HG02642 (cell line): Measurements from ENCODE around the gene LIME1.

Experiments
- ATAC-seq: cut with Tn5 transposase; IDR thresholded peaks from one replicate; pipeline ENCODE4 v1.9.1; 2021; ENCODE audit warnings: mild to moderate bottlenecking; ENCODE audit not compliant: unreplicated experiment, poor library complexity

The LIME1 gene, protein sequence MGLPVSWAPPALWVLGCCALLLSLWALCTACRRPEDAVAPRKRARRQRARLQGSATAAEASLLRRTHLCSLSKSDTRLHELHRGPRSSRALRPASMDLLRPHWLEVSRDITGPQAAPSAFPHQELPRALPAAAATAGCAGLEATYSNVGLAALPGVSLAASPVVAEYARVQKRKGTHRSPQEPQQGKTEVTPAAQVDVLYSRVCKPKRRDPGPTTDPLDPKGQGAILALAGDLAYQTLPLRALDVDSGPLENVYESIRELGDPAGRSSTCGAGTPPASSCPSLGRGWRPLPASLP

DNA sequence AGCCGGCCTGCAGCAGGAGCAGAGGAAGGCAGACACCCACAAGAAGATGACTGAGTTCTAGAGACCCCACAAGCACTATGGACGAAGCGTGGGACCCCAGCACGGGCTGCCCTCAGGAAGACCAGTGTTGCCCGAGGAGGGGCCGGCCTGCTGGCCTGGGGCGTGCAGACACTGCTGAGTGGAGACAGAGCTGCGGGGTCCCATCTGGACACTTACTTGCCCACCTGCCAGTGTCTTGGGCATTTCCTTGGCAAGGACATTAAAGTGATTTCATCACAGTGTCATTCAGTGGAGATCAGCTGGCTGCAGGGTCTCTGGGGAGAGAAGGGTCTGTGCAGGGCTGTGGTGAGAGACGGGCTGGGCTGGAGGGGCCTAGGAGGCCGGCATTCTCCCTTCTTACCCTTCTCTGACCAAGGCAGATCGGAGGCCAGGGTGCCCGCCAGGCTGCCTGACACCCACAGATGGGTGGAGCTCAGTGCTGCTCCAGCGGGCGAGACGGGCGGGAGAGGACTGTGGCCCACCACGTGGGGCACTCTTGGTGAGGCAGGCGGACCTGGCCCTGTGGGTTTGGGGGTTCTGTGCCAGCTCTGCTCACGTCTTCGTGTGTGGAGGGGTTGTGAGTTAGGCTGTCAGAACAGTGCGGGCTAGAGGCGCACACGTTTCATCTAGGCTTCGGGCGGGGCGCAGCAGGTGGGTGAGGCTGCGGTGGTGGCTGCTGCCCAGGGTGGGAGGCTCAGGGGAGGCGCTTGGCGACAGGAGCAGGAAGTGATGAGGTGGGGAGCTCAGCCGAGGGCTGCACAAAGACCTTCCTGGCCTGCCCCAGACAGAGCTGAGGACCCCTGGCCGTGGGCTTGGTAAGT lies at the start of gene LIME1:
LIME1 (plus strand) TSS at position 806 of the 860 bp plus-strand sequence. CDS start 886 bp downstream, outside the sequence.
- no peak for ATAC-seq

DNA sequence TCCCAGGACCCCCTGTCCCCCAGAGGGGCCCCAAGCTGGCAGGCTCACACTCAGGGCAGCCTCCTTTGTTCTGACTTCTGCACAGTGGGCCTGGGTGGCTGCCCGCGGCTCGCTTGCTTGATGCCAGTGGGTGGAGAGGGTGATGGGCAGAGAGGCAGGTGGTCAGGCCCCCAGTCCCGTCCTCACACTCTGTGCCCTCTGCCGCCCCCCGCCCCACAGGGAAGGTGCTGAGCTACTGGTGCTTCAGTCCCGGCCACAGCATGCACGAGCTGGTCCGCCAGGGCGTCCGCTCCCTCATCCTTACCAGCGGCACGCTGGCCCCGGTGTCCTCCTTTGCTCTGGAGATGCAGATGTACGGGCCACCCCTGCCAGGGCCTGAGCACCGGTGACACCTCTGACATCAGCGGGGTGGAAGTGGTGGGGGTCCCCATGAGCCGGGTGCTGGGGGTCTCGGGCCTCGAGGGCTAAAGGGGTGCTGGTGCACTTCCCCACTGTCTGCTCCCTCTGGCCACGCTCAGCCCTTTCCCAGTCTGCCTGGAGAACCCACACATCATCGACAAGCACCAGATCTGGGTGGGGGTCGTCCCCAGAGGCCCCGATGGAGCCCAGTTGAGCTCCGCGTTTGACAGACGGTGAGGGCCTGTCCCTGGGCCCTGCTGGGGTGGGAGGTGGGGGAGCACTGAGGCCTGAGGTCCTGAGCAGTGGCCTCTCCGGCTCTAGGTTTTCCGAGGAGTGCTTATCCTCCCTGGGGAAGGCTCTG lies 48.9 kb upstream of the LIME1 start:
- no peak for ATAC-seq

DNA sequence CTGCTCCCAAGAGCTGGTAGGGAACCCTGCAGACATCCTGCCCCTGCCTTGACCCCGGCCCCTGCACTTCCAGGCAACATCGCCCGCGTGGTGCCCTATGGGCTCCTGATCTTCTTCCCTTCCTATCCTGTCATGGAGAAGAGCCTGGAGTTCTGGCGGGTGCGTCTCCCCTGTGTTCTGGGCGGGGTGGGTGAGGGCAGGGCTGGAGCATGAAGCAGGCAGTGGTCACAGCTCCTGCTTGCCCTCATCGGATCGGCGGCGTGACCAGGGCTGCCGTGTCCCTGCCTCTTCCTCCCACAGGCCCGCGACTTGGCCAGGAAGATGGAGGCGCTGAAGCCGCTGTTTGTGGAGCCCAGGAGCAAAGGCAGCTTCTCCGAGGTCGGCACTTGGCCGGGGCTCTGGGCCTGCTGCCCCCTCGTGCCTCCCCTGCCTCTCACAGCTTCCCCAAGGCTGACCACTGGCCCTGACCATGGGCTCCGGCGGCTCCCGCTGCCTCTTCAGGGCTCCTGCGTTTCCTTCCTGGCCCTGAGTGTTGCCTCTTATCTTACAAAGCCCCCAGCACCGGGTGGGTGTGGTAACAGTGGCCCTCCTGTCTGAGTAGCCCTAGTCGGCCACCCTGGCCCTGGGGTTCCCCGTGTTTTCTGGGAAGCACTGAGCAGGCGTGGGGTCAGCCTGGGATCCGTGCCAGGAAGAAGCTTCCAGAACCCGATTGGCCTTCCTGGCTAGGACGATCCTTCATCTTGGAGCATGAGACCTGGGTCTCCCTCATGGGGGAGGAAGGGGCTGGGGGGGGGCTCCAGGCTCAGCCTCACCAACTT lies 48.0 kb upstream of the LIME1 start:
- no peak for ATAC-seq

DNA sequence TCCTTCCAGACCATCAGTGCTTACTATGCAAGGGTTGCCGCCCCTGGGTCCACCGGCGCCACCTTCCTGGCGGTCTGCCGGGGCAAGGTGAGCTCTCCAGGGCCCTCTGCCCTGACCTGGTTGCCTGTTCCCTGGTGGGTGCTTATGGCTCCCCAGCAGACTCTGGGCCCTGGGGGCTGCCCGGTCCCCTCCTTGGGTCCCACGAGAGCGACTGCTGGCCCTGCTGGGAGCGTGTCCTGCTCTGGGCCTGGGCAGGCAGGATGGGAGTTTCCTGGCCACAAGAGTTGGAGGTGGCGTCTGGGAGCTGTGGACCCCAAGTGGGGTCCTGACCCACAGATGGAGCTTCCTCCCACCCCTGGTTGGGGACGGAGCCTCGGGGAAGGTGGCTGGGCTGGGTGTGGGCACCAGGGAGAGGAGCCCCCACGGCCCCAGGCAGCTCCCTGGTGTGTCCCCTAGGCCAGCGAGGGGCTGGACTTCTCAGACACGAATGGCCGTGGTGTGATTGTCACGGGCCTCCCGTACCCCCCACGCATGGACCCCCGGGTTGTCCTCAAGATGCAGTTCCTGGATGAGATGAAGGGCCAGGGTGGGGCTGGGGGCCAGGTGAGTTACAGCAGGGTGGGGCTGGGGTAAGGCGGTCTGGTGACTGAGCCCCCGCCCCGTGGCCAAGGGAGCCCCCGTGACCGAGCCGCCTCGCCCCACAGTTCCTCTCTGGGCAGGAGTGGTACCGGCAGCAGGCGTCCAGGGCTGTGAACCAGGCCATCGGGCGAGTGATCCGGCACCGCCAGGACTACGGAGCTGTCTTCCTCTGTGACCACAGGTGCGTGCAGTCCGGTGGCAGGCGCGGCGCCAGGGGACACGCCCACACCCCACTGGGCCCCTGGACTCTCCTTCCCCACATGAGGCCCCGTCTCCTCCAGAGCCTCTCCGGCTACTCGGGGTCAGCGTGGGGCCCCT lies 47.1 kb upstream of the LIME1 start:
- no peak for ATAC-seq

DNA sequence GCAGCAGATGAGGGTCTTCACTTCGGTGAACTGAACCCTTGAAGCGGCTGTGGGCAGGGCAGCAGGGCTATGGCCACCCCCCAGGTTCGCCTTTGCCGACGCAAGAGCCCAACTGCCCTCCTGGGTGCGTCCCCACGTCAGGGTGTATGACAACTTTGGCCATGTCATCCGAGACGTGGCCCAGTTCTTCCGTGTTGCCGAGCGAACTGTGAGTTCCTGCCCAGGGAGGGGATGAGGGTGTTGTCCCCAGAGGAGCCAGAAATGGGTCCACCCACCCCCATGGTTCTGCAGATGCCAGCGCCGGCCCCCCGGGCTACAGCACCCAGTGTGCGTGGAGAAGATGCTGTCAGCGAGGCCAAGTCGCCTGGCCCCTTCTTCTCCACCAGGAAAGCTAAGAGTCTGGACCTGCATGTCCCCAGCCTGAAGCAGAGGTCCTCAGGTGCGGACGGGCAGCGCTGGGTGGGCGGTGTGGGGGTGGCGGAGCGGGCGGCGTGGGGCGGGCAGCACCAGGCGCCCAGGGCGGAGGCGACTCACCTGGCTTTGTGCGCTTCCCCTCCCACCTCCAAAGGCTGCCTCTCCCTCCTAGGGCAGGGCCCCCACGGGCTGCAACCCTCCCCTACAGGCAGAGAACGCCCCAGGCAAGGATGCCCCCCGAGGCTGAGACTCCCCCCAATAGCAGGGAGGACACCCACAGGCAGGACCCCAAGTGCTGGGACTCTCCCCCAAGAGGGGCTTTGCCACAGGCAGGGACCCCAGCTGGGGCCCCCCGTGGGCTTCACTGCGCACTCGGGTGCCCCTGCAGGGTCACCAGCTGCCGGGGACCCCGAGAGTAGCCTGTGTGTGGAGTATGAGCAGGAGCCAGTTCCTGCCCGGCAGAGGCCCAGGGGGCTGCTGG lies 46.2 kb upstream of the LIME1 start:
- ATAC-seq = no peak

DNA sequence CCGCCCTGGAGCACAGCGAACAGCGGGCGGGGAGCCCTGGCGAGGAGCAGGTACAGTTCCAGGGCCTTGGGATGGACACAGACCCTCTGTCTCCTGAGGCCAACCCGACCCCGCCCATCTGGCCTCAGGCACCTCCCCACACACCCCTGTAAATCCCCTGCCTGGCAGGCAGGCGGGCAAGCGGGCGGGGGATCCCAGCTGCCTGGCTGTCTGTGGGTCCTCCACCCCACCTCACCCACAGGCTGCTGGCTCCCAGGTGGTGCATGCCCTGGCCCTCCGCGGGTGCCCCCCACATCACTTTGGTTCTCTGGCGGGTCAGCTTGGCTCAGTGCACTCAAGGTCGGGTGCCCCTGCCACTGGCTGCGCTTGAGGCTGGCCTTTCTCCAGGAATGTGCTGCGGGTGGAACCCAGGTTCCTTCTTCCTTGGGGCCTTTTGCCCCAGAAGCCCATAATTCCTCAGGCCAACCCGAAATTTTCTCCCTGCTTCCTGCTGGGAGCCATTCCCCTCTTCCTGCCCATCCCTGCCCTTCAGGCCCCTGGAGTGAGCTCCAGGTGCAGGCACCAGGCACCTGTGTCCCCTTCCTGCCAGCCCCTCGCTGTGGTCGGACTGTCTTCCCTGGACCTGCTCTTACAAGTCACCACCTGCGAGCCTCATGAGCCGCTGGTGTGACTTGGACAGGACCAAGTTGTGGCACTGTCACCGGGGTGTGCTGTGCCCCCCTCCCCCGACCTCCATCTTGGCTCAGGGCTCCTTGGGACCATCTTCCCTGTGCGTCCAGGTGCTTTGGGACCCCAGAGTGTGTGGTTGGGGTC lies 45.4 kb upstream of the LIME1 start:
- ATAC-seq = no peak

DNA sequence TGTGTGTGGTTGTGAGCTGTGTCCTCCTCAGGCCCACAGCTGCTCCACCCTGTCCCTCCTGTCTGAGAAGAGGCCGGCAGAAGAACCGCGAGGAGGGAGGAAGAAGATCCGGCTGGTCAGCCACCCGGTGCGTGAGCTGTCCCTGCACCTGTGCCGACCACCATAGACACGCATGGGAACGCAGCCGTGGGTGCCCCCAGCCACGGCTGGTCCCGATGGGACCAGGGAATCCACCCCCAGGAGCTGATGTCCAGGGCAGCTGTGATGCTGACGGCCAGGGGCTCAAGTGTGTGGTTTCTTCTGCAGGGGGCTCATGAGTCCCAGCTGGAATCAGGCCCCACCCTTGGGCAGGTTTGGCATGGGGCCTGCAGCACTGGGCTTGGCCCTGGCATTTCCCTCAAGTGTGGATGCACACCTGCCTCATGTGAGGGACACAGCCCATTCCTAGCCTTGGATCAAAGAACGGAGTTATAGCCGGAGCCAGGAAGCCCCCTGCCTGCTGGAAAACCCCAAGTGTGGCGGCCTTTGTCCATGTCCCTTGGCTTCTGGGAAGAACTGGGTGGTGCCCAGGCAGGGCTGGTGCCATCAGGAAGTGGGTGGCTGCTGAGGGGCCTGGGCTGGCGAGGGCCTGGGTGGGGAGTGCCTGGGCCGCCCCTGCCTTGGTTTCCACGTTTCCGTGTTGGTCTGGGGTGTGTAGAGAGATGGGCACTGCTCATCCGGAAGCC lies 44.6 kb upstream of the LIME1 start:
- no peak for ATAC-seq

DNA sequence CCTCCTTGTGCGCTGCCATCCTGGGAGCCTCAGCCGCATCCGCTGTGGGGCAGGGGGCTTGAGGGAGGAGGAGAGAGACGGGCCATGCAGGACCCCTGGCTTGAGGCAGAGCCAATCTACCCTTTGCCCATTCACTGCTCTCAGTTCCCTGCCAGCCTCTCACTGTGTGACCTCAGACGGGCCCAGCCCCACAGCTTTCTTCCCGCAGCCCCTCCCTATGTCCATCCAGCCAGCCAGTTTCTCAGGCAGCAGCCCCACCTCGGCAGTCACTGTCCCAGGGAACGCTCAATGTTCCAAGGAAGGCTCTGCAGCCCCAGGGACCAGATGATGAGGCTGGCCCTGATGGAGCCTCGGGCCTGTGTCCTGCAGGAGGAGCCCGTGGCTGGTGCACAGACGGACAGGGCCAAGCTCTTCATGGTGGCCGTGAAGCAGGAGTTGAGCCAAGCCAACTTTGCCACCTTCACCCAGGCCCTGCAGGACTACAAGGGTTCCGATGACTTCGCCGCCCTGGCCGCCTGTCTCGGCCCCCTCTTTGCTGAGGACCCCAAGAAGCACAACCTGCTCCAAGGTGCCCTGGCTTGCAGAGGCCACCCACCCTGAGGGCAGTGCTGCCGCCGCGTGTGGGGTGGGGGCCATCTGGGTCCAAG lies 43.9 kb upstream of the LIME1 start:
- no peak for ATAC-seq

DNA sequence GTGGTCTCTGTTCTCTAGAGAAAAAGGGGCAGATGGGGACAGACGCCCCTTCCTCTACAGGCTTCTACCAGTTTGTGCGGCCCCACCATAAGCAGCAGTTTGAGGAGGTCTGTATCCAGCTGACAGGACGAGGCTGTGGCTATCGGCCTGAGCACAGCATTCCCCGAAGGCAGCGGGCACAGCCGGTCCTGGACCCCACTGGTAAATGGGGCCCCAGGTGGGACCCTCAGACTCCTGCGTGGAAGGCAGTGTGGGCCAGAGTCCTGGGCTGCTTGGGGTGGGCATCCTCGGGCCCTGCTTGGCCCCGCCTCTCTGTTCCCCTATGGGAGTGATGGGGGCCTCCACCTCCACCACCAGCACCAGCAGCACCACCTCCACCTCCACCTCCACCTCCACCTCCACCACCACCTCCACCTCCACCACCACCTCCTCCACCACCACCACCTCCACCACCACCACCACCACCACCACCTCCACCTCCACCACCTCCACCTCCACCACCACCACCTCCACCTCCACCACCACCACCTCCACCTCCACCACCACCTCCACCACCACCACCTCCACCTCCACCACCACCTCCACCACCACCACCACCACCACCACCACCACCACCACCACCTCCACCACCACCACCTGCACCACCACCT lies 43.3 kb upstream of the LIME1 start:
- no peak for ATAC-seq

DNA sequence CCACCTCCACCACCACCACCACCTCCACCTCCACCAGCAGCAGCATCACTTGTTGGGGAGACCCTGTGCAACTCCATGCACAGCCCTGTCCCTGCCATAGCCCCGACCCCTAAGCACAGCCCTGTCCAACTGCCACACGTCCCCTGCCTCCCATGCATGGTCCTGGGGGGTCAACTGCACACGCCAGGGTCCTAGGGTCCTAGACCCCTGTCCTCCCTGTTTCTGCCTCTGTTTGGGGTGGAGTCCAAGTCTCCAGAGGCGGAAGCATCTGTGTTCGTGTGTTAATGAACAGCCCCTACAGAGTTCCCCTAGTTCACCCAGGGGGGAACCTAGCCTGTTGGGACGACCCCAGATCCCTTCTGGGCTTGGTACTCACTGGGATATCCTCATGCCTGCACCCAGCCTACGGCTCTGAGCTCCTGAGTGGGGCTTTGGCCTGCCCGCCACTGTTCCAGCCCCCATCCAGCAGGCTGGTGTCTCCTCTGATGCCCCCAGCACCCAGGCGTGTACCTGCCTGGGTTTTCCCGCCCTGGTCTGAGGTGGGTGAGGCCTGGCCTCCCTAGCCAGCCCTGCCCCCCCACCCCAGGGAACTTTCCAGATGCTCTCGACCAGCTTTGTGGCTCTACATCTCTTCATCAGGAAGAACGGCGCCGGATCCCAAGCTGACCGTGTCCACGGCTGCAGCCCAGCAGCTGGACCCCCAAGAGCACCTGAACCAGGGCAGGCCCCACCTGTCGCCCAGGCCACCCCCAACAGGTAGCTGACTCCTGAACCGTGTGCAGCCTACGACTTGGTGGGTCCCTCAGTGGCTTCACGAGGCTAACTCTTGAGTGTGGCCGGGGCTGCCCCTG lies 42.5 kb upstream of the LIME1 start:
- no peak for ATAC-seq

DNA sequence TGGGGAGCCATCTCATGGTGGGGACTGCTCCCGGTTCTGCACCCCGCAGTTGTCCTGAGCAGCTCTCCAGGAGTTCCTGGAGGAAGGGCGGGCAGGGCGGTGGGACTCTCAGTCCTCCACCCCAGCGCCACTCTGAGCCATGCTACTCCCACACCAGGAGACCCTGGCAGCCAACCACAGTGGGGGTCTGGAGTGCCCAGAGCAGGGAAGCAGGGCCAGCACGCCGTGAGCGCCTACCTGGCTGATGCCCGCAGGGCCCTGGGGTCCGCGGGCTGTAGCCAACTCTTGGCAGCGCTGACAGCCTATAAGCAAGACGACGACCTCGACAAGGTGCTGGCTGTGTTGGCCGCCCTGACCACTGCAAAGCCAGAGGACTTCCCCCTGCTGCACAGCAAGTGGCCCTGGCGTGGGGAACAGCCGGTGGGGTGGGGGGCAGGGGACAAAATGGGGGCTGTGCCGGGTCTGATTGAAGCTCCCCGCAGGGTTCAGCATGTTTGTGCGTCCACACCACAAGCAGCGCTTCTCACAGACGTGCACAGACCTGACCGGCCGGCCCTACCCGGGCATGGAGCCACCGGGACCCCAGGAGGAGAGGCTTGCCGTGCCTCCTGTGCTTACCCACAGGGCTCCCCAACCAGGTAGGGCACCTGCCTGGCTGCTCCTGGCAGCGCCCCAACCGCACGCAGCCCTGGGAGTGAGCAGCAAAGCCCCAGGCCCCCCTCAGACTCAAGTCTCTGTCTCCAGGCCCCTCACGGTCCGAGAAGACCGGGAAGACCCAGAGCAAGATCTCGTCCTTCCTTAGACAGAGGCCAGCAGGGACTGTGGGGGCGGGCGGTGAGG lies 41.7 kb upstream of the LIME1 start:
- no peak for ATAC-seq

DNA sequence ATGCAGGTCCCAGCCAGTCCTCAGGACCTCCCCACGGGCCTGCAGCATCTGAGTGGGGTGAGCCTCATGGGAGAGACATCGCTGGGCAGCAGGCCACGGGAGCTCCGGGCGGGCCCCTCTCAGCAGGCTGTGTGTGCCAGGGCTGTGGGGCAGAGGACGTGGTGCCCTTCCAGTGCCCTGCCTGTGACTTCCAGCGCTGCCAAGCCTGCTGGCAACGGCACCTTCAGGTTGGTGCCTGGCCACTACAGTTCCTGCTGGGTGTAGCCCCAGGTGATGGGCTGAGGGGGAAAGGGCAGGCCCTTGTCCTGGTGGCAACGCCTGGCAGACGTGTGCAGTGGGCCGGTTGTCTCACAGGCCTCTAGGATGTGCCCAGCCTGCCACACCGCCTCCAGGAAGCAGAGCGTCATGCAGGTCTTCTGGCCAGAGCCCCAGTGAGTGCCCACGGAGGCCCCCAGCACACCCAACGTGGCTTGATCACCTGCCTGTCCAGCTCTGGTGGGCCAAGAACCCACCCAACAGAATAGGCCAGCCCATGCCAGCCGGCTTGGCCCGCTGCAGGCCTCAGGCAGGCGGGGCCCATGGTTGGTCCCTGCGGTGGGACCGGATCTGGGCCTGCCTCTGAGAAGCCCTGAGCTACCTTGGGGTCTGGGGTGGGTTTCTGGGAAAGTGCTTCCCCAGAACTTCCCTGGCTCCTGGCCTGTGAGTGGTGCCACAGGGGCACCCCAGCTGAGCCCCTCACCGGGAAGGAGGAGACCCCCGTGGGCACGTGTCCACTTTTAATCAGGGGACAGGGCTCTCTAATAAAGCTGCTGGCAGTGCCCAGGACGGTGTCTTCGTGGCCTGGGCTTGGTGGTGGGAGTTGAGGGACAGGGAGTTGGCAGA lies 40.8 kb upstream of the LIME1 start:
- ATAC-seq = no peak

DNA sequence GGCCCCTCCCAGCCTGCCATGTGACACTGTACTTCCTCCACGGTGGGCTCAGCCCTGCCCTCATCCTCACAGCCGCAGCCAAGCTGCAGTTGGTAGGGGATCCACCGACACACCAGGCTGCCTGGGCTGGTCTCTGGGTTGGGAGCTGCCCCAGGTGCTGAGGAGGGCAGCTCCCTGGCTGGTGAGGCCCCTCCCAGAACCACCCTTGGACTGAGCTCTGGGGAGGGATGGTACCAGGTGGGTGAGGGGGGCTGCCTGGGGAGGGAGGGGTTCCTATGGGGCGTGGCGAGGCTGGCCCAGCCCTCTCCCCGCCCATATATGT lies 40.2 kb upstream of the LIME1 start:
- ATAC-seq = no peak
